Pancreas (tissue), 10 donors: ENCODE data around the gene SPR. TPM values are rescaled to one million over a fixed set of nuclear protein-coding genes. Genes with fewer than 3 reads are reported as not detected.
A peak's percentile ranks its signal among the peaks of the same experiment; 100 is the strongest.

ENCODE experiments used
- ATAC-seq, 4 donors: fragments of 200-7000 bp; cut with Tn5 transposase; one replicate each; pipeline versions ENCODE4 v1.8.0 to v1.9.1; 2020; ENCODE audit warnings: mild to moderate bottlenecking in 4 of 4, moderate library complexity in 4 of 4
- DNase-seq, 6 donors: peaks; one replicate each; pipeline ENCODE4 v3.0.0-alpha.2; 2020
- FAIRE-seq: peaks from 2 replicates; lab custom pipeline; 2012; peaks lifted over from hg19 to GRCh38; lab: Jason Lieb, UNC
- H3K27ac ChIP-seq, 4 donors: fragments of 200-600 bp; sonication (generic); 1 replicate in 3 of 4; 2 replicates in 1 of 4; pipeline versions ENCODE4 v1.5.0 to v1.8.0; 2020
- H3K27me3 ChIP-seq, 4 donors: fragments of 200-600 bp; one replicate each; pipeline ENCODE4 v1.8.0; 2021
- H3K36me3 ChIP-seq, 3 donors: fragments of 200-600 bp; sonication (generic) in 1 of 3; one replicate each; pipeline versions ENCODE4 v1.5.0 to v1.8.0; 2020 to 2021
- H3K4me1 ChIP-seq, 3 donors: fragments of 200-600 bp; one replicate each; pipeline ENCODE4 v1.8.0; 2021
- H3K4me3 ChIP-seq, 4 donors: fragments of 200-600 bp; sonication (generic) in 2 of 4; one replicate each; pipeline versions ENCODE4 v1.5.0 to v1.8.0; 2020 to 2021
- H3K9me3 ChIP-seq, 4 donors: fragments of 200-600 bp; one replicate each; pipeline ENCODE4 v1.8.0; 2021
- WGBS, 2 donors: extraction: QIAGEN DNeasy Blood & Tissue Kit; methylation state at CpG; one replicate each; pipeline ENCODE4 v1.1.7; 2013; 5-methylcytosine and 5-hydroxymethylcytosine counted together
- intact Hi-C, 3 donors: fragments of 100-400 bp; cut with DNase I; formaldehyde crosslinking; loops; one replicate each; pipeline versions ENCODE4 v1.11.1 to v1.14.2; 2022
- polyA plus RNA-seq, 2 donors: library from polyadenylated mRNA; stranded (reverse); fragments of 200-250 nt; gene quantifications; one replicate each; pipeline ENCODE4 v1.2.3, GENCODE V29; 2013
- total RNA-seq, 6 donors: library from RNA; stranded (reverse); fragmentation: NEBNext Ultra II Directional in 4 of 6; extraction: Animal tissue kit (Norgen Biotek cat#: 25700) in 4 of 6; gene quantifications; one replicate each; pipeline versions ENCODE4 v1.2.1 to v1.2.4, GENCODE V29; 2021 to 2023
- TF ChIP-seq, protein P1 (sequence below), 4 donors: fragments of 200-600 bp; sonication (generic) in 3 of 4; IDR thresholded peaks; one replicate each; pipeline versions ENCODE4 v1.5.0 to v1.8.0; 2021; ENCODE audit warnings: antibody characterized with exemption in 4 of 4
- donor health status: healthy with polysubstance abuse.
- donor health status: DM: no; HTN: no; CAD: no; lungs with moderate emphysema.
- donor health status: DM: no; HTN: no; CAD: no.
- donor health status: control.
- donor health status: control.
- donor health status: Bipolar disorder and iron deficiency.
- donor health status: DM: yes; HTN: yes; CAD: no.
- donor health status: DM: no; HTN: no; CAD: no.
- donor health status: DM: no; HTN: no; CAD: no.
- donor health status: DM: yes; HTN: yes; CAD: no.

The SPR gene
- total and polyA plus RNA-seq, 8 donors: 31.3 to 47.8 (median 38.7) TPM

DNA sequence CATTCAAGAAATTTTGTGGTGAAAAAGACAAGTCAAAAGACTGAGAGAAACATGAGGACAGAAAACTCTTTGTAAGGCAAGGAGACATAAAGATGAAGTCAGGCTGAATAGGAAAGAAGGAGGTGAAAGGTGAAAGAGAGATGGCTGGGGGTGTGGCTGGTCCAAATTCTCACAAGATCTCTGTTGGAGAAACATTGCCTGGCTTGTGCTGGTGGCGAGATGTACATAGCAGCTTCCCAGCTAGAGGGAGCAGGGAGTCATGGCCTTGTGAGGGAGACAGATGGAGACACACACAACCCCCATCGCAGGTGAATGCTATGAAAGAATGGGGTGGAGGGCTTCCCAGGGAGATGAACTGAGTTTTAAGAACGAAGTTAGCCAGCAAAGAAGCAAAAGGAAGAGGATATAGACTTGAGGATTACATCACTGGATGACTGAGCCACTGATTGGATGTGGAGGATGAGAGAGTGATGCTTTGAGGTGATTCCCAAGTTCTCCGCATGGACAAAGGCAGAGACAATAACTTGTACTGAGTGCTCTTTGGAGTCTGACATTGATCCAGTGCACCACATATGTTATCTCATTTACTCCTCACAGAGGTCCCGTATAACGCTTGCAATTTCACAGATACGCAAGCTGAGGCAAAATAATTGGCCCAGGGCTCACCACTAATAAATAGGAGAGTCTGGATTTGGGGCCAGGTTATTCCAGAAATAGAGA is 26.4 kb downstream of the SPR start:
- WGBS, 2 donors: 21 to 26% methylated on average over 7 of the region's 7 CpGs
- Histone ChIP-seq H3K27ac (no peak overlapping the region), H3K4me3 (no peak overlapping the region), H3K36me3 (no peaks in the 10 kb centered on the region), H3K9me3 (no peaks in the 10 kb centered on the region), H3K27me3 (peaks cover 0 to 43% (median 10%) of the 10 kb centered on the region in 4 donors), H3K4me1 (peaks cover 4 to 7% (median 6%) of the 10 kb centered on the region in 3 donors)
- no peak for ATAC-seq
- intact Hi-C loops: no loop called here
- TF ChIP-seq, protein P1, sequence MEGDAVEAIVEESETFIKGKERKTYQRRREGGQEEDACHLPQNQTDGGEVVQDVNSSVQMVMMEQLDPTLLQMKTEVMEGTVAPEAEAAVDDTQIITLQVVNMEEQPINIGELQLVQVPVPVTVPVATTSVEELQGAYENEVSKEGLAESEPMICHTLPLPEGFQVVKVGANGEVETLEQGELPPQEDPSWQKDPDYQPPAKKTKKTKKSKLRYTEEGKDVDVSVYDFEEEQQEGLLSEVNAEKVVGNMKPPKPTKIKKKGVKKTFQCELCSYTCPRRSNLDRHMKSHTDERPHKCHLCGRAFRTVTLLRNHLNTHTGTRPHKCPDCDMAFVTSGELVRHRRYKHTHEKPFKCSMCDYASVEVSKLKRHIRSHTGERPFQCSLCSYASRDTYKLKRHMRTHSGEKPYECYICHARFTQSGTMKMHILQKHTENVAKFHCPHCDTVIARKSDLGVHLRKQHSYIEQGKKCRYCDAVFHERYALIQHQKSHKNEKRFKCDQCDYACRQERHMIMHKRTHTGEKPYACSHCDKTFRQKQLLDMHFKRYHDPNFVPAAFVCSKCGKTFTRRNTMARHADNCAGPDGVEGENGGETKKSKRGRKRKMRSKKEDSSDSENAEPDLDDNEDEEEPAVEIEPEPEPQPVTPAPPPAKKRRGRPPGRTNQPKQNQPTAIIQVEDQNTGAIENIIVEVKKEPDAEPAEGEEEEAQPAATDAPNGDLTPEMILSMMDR (IDR thresholded peaks at IDR 0.05): no peak
- DNase-seq: no peak
- no peak for FAIRE-seq

DNA sequence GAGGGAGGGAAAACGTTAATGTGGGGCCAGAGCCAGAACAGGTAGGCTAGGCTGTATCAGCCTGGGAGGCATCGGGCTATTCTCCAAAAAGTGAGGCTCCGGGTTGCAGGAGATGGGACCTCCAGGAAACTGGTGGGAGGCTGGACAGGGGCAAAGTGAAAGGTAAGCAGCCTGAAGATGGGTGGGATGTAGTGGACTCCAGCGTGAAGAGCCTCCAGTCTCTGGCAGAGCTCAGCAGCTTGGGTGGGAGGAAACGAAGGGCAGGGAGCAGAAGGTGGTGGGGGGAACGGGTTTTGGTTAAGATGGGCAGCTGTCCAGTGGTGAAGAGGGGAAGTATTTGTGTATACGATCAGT is 27.0 kb downstream of the SPR start:
- H3K27me3 ChIP-seq: peaks cover 0 to 41% (median 10%) of the 10 kb centered on the region in 4 donors
- ATAC-seq: no peak
- peaks cover 4 to 8% (median 7%) of the 10 kb centered on the region in 3 donors for H3K4me1 ChIP-seq
- peak in 1 of 6 donors; percentile 4 for DNase-seq
- no peaks in the 10 kb centered on the region for H3K36me3 ChIP-seq
- TF ChIP-seq, protein P1 (IDR thresholded peaks at IDR 0.05): no peak
- no peaks in the 10 kb centered on the region for H3K9me3 ChIP-seq
- no peak for FAIRE-seq
- no peak overlapping the region for H3K27ac ChIP-seq
- 14 to 17% methylated on average over 7 of the region's 7 CpGs for WGBS, 2 donors
- intact Hi-C loops: no loop called here
- no peak overlapping the region for H3K4me3 ChIP-seq

DNA sequence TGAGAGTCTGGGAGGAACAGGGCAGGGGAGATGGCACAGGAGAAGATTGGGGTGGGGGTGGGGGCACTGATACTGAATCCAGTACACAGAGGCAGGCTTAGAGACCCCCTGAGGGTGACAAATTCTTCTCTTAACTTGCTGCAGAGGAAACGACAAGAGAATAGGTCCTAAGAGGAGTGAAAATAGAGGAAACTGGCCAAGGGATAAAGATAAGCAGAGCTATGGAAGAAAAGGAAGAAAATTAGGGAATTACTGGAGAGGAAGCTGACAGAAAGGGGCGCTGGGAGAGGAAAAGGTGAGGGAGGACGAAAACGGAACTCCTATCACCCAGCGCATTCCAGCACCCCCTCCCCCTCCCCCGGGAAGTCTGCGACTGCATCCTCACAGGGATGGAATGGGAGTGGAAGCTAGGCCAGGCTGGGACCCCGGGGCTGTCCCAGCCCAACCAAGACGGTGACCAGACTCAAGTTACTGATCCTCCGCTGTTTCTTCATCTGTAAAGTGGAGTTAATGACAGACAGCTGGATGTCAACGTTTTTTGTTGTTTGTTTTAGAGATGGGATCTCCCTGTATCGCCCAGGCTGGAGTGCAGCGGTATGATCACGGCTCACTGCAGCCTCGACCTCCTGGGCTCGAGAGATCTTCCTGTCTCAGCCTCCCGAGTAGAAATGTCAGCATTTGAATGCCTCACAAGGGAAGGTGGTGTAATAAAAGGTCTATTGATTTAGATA is 27.5 kb downstream of the SPR start:
- Histone ChIP-seq H3K27ac (no peak overlapping the region), H3K9me3 (no peaks in the 10 kb centered on the region), H3K27me3 (peaks cover 0 to 41% (median 10%) of the 10 kb centered on the region in 4 donors), H3K4me3 (peak overlapping the region in 1 of 4 donors; percentile 63), H3K36me3 (no peaks in the 10 kb centered on the region), H3K4me1 (peaks cover 4 to 8% (median 7%) of the 10 kb centered on the region in 3 donors)
- peak in 1 of 6 donors; percentile 8 for DNase-seq
- TF ChIP-seq, protein P1 (IDR thresholded peaks at IDR 0.05): no peak
- intact Hi-C loops: no loop called here
- FAIRE-seq: no peak
- whole genome bisulfite sequencing, 2 donors: 11 to 12% methylated on average over 15 to 17 of the region's 17 CpGs
- no peak for ATAC-seq

DNA sequence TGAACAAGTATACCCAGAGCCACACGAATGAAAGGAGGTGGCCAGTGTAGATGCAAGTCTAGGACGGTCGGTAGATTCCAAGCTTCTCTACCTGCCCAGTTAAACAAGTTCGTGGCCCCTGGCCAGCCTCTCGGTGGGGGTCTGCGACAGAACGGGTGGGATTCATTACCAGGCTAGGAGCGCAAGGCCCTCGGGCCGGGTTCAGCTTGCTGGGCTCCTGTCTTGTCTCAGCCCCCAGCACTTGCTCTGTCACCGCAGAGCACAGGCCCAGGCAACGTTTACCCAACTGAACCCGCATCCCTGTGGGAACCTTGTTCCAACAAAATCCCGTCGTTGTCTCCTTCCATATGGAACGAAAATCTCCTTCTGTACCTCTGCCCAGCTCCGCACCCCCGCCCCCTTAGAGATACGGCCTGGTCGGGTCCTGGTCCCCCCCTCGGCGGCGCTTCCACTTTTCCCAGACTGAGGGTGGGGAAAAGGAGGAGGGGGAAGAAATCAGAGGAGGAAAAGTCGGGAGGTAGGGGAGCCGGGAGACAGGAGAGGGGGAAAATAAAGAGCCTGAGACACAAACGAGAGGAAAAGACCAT is 28.2 kb downstream of the SPR start:
- Histone ChIP-seq H3K4me3 (peak overlapping the region in 3 of 4 donors; percentile 27 to 63 (median 49)), H3K36me3 (no peaks in the 10 kb centered on the region), H3K27me3 (peaks cover 0 to 45% (median 12%) of the 10 kb centered on the region in 4 donors), H3K9me3 (no peaks in the 10 kb centered on the region), H3K27ac (no peak overlapping the region), H3K4me1 (peaks cover 4 to 8% (median 7%) of the 10 kb centered on the region in 3 donors)
- WGBS, 2 donors: 6% methylated on average over 26 of the region's 26 CpGs
- ATAC-seq (no peak), DNase-seq (peak in 1 of 6 donors; percentile 11), FAIRE-seq (no peak)
- intact Hi-C loops: no loop called here
- TF ChIP-seq, protein P1 (IDR thresholded peaks at IDR 0.05): no peak
